GM10266 (cell line): ENCODE measurements around the gene EYA2.

Experiments used
- DNase-seq: peaks from one replicate; pipeline ENCODE4 v3.0.0; 2012; ENCODE audit errors: extremely low spot score
- CTCF ChIP-seq: IDR thresholded peaks from 2 replicates; pipeline ENCODE4 v1.5.1; 2012; ENCODE audit warnings: mild to moderate bottlenecking, low read depth; ENCODE audit not compliant: control insufficient read depth, insufficient read depth; ENCODE audit errors: missing control alignments

EYA2 gene

GRCh38 chr20:47008842-47009518, 114.3 kb downstream of the EYA2 start:
- DNase-seq, result no peak
- no peak for TF ChIP-seq CTCF

- no peak for DNase-seq
- no peak for TF ChIP-seq CTCF
Observed at GRCh38 chr20:47009784-47010183, 115.1 kb downstream of the EYA2 start.

GRCh38 chr20:47011984-47012383, 117.3 kb downstream of the EYA2 start:
- DNase-seq, result no peak
- TF ChIP-seq CTCF, result no peak

GRCh38 chr20:47013606-47014005, 119.0 kb downstream of the EYA2 start:
- TF ChIP-seq CTCF, result no peak

GRCh38 chr20:47016068-47016664, 121.5 kb downstream of the EYA2 start:
- no peak for TF ChIP-seq CTCF
- DNase-seq, result no peak

More at GRCh38 chr20:47013606-47014005, 119.0 kb downstream of the EYA2 start:
- no peak for DNase-seq

GRCh38 chr20:47018381-47018780, 123.7 kb downstream of the EYA2 start:
- no peak for DNase-seq
- TF ChIP-seq CTCF, result no peak

GRCh38 chr20:47019121-47019824, 124.6 kb downstream of the EYA2 start:
- no peak for TF ChIP-seq CTCF
- DNase-seq, result no peak
